ENCODE measurements around the gene PITPNC1.

PITPNC1 gene

GRCh38 chr17:67360880-67361279 is 16.2 kb upstream of the PITPNC1 start:
- TF ChIP-seq, protein P1, sequence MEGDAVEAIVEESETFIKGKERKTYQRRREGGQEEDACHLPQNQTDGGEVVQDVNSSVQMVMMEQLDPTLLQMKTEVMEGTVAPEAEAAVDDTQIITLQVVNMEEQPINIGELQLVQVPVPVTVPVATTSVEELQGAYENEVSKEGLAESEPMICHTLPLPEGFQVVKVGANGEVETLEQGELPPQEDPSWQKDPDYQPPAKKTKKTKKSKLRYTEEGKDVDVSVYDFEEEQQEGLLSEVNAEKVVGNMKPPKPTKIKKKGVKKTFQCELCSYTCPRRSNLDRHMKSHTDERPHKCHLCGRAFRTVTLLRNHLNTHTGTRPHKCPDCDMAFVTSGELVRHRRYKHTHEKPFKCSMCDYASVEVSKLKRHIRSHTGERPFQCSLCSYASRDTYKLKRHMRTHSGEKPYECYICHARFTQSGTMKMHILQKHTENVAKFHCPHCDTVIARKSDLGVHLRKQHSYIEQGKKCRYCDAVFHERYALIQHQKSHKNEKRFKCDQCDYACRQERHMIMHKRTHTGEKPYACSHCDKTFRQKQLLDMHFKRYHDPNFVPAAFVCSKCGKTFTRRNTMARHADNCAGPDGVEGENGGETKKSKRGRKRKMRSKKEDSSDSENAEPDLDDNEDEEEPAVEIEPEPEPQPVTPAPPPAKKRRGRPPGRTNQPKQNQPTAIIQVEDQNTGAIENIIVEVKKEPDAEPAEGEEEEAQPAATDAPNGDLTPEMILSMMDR (IDR thresholded peaks at IDR 0.05; ENCODE audit: insufficient read depth, low read depth, low read length, missing control alignments) = no peak
- no peak overlapping the region for H3K4me3 ChIP-seq (ENCODE audit: low read depth, low read length)

GRCh38 chr17:67362173-67362572 is 14.9 kb upstream of the PITPNC1 start:
- TF ChIP-seq, protein P1 (IDR thresholded peaks at IDR 0.05; ENCODE audit: insufficient read depth, low read depth, low read length, missing control alignments) = no peak
- no peak for DNase-seq (ENCODE audit: low read depth)
- H3K4me3 ChIP-seq (ENCODE audit: low read depth, low read length) = no peak overlapping the region

More at GRCh38 chr17:67360880-67361279, 16.2 kb upstream of the PITPNC1 start:
- DNase-seq (ENCODE audit: low read depth) = no peak

DNA sequence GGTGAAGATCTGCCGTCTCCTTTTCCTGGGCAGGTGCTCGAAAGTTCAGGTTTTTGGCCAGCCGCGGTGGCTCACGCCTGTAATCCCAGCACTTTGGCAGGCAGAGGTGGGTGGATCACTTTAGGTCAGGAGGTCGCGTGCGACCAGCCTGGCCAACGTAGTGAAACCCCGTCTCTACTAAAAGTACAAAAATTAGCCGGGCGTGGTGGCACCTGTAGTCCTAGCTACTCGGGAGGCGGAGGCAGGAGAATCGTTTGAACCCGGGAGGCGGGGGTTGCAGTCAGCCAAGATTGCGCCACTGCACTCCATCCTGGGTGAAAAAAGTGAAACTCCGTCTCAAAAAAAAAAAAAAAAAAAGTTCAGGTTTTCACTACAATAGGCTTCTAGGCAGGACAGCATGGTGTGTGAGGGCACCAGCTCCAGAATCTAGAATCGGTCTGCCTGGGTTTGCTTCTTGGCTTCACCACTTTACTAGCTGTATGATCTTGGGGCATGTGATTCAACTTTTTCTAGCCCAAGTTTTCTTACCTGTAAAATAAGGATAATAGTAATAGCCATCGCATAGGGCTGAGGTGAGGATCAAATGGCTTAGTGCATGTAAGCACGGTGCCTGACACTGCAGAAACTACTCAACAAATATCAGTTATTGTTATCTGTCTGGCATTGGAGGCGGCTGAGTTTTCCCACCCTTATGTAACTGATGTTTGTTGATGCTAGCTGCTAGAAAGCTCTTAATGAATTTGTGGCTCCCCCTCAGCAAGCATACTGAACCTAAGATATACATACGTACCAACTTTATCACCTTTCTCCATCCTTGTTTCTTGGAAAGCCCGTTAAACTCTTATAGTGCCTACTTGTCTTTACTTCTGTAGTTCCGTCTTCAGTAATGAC is 12.0 kb upstream of the PITPNC1 start:
- DNase-seq (ENCODE audit: low read depth) = peak; percentile 35
- TF ChIP-seq, protein P1 (IDR thresholded peaks at IDR 0.05; ENCODE audit: insufficient read depth, low read depth, low read length, missing control alignments) = no peak
- H3K4me3 ChIP-seq (ENCODE audit: low read depth, low read length) = peak overlapping the region; percentile 94

DNA sequence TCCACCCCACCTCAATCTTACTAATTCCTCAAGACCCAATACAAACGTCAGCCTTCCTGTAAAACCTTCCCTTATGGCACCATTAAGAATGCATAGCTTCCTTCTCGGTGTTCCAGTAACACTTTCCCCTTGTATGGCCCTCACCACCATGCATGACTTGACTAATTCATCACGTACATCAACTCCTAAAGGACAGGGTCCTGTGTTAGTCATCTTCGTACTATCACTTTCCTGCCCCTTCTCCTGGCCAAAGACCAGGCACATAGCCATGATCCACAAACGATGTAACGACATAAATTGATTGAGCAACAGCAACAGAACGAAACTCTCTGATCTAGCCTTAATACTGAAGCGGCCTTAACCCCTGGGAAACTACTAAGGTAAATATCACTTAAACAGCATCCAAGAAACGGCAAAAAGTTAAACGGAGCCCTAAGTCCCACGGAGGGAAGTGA is 11.3 kb upstream of the PITPNC1 start:
- TF ChIP-seq, protein P1 (IDR thresholded peaks at IDR 0.05; ENCODE audit: insufficient read depth, low read depth, low read length, missing control alignments) = no peak
- peak overlapping the region; percentile 94 for H3K4me3 ChIP-seq (ENCODE audit: low read depth, low read length)
- peak; percentile 53 for DNase-seq (ENCODE audit: low read depth)

DNA sequence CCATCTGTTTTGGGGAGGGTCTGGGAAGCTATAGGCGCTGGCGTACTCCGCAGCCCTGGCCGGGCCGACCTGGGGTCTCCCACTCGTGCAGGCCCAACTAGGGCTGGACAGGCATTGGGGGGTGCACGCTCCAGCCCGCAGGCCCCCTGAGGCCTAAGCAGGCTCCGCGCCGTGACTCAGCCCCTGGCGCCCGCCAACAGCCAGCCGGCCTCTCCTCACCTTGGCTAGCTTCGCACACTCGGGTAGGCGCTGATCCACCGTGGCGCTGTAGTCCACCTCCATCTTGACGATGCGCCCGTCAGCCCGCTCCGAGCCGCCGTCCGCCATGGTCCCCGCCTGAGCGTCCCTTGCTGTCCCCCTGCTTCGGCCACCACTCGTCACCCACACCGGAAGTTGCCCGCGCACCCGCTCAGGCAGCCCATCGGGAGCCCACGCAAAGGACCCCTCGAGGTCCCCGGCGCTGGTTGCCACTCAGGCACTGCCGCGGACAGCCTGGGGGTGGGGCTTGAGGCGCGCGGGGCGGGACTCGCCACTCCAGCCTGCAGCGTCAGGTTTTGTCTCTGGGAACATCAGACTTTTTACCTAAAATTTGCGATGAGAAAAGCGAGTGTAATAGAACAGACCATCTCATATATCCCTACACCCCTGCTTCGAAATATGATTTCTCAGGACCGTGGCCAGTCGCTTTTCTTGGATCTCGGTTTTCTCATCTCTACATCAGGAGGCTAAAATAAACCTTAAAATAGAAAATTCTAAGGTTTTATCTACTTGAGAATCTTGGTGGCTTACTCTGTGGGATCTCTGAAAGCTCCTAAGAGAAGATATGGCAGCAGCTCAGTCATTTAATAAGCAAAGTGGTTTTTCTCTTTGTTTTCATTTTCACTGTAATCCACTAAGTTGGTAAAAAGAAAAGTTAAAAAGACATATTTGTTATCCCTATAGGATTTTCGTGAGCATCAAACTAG is 10.6 kb upstream of the PITPNC1 start, which contains the start of gene PSMD12:
Gene PSMD12 (minus strand): TSS at position 385 of the 965 bp plus-strand sequence. CDS start 58 bp downstream, at position 327.
- peak; percentile 96 for DNase-seq (ENCODE audit: low read depth)
- TF ChIP-seq, protein P1 (IDR thresholded peaks at IDR 0.05; ENCODE audit: insufficient read depth, low read depth, low read length, missing control alignments) = no peak
- peak within 1 kb of the TSS; percentile 94 for H3K4me3 ChIP-seq (ENCODE audit: low read depth, low read length)

DNA sequence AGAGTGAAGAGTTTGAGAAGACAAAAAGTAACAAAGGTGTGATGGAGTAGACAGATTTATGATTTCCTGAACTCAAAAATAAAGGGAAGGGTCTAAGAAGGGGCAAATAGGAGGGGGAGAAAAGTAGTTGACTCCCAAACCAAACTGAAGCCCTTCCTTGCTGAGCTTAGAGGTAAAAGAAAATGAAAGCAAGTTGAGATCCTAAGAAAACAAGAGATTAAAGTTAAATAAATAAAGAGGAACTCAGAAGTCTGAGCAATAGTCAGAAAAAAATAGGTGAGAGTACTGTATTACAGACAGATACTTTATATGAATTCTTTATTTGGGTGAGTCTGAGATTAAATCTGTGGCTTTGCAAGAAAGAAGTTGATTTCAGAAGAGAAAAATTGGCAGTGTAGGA is 7.4 kb upstream of the PITPNC1 start:
- TF ChIP-seq, protein P1 (IDR thresholded peaks at IDR 0.05; ENCODE audit: insufficient read depth, low read depth, low read length, missing control alignments) = no peak
- H3K4me3 ChIP-seq (ENCODE audit: low read depth, low read length) = no peak overlapping the region
- DNase-seq (ENCODE audit: low read depth) = no peak
